SK-N-SH treated with all-trans-retinoic acid at 6 μM for 48 hours (cell line): ENCODE measurements around the gene NFAT5.
"Not testable (repeated sequence)": the region's sequence is repeated elsewhere in the genome, so short reads cannot be mapped to it uniquely, and the experiment has no call there.

Source experiments
- ATAC-seq: fragments of 200-7000 bp; cut with Tn5 transposase; 3 replicates; pipeline ENCODE4 v1.9.1; 2020; ENCODE audit warnings: mild to moderate bottlenecking, moderate library complexity
- ARNTL ChIP-seq: fragments of 450-650 bp; formaldehyde crosslinking; IDR thresholded peaks from 2 replicates; pipeline ENCODE4 v1.5.0; 2020; ENCODE audit warnings: low read depth, mild to moderate bottlenecking, moderate library complexity, borderline replicate concordance
- CSRNP3 ChIP-seq: fragments of 250-450 bp; sonication (Bioruptor Pico); IDR thresholded peaks from 2 replicates; pipeline ENCODE4 v1.5.1; 2021; ENCODE audit warnings: mild to moderate bottlenecking, moderate library complexity
- ISL1 ChIP-seq: fragments of 250-450 bp; sonication (Bioruptor Pico); IDR thresholded peaks from 2 replicates; pipeline ENCODE4 v2.1.2; 2022; ENCODE audit warnings: mild to moderate bottlenecking, moderate library complexity
- OSR1 ChIP-seq: fragments of 250-450 bp; sonication (Bioruptor Pico); IDR thresholded peaks from 2 replicates; pipeline ENCODE4 v1.8.0; 2022; ENCODE audit warnings: moderate library complexity, mild to moderate bottlenecking, inconsistent platforms
- PPARA ChIP-seq: fragments of 250-450 bp; sonication (Bioruptor Pico); IDR thresholded peaks from 2 replicates; pipeline ENCODE4 v1.5.0; 2020; ENCODE audit warnings: mild to moderate bottlenecking, borderline replicate concordance
- RARB ChIP-seq: fragments of 250-450 bp; sonication (Bioruptor Pico); IDR thresholded peaks from 2 replicates; pipeline ENCODE4 v1.8.0; 2021; ENCODE audit warnings: mild to moderate bottlenecking, moderate library complexity
- SNAI2 ChIP-seq: fragments of 250-450 bp; sonication (Bioruptor Pico); IDR thresholded peaks from 2 replicates; pipeline ENCODE4 v1.5.0; 2020; ENCODE audit warnings: mild to moderate bottlenecking, moderate library complexity
- TCF4 ChIP-seq: fragments of 250-450 bp; sonication (Bioruptor Pico); IDR thresholded peaks from 2 replicates; pipeline ENCODE4 v1.8.0; 2021; ENCODE audit warnings: mild to moderate bottlenecking, moderate library complexity, borderline replicate concordance
- TSHZ2 ChIP-seq: fragments of 250-450 bp; sonication (Bioruptor Pico); IDR thresholded peaks from 2 replicates; pipeline ENCODE4 v1.5.0; 2020; ENCODE audit warnings: mild to moderate bottlenecking, moderate library complexity
- ZC3H10 ChIP-seq: fragments of 250-450 bp; sonication (Bioruptor Pico); IDR thresholded peaks from 2 replicates; pipeline ENCODE4 v1.5.1; 2021; ENCODE audit warnings: mild to moderate bottlenecking, moderate library complexity
- ZFP30 ChIP-seq: fragments of 450-650 bp; formaldehyde crosslinking; IDR thresholded peaks from 2 replicates; pipeline ENCODE4 v1.5.0; 2022; ENCODE audit warnings: mild to moderate bottlenecking, moderate library complexity
- ZNF565 ChIP-seq: fragments of 450-650 bp; formaldehyde crosslinking; conservative IDR thresholded peaks from 2 replicates; pipeline ENCODE4 v1.5.0; 2020; ENCODE audit warnings: low read depth, mild to moderate bottlenecking, moderate library complexity
- ZNF70 ChIP-seq: fragments of 450-650 bp; formaldehyde crosslinking; IDR thresholded peaks from 2 replicates; pipeline ENCODE4 v1.5.0; 2020; ENCODE audit warnings: mild to moderate bottlenecking, moderate library complexity
- ZNF8 ChIP-seq: fragments of 450-650 bp; formaldehyde crosslinking; IDR thresholded peaks from 2 replicates; pipeline ENCODE4 v1.5.0; 2020; ENCODE audit warnings: mild to moderate bottlenecking, moderate library complexity
- TF ChIP-seq, protein P1 (sequence below): fragments of 250-450 bp; sonication (Bioruptor Pico); IDR thresholded peaks from 2 replicates; pipeline ENCODE4 v1.8.0; 2021; ENCODE audit warnings: low read depth, mild to moderate bottlenecking, moderate library complexity, borderline replicate concordance
- TF ChIP-seq, protein P2 (sequence below): fragments of 250-450 bp; sonication (Bioruptor Pico); IDR thresholded peaks from 2 replicates; pipeline ENCODE4 v1.5.1; 2020; ENCODE audit warnings: low read depth, mild to moderate bottlenecking, moderate library complexity

The NFAT5 gene, protein sequence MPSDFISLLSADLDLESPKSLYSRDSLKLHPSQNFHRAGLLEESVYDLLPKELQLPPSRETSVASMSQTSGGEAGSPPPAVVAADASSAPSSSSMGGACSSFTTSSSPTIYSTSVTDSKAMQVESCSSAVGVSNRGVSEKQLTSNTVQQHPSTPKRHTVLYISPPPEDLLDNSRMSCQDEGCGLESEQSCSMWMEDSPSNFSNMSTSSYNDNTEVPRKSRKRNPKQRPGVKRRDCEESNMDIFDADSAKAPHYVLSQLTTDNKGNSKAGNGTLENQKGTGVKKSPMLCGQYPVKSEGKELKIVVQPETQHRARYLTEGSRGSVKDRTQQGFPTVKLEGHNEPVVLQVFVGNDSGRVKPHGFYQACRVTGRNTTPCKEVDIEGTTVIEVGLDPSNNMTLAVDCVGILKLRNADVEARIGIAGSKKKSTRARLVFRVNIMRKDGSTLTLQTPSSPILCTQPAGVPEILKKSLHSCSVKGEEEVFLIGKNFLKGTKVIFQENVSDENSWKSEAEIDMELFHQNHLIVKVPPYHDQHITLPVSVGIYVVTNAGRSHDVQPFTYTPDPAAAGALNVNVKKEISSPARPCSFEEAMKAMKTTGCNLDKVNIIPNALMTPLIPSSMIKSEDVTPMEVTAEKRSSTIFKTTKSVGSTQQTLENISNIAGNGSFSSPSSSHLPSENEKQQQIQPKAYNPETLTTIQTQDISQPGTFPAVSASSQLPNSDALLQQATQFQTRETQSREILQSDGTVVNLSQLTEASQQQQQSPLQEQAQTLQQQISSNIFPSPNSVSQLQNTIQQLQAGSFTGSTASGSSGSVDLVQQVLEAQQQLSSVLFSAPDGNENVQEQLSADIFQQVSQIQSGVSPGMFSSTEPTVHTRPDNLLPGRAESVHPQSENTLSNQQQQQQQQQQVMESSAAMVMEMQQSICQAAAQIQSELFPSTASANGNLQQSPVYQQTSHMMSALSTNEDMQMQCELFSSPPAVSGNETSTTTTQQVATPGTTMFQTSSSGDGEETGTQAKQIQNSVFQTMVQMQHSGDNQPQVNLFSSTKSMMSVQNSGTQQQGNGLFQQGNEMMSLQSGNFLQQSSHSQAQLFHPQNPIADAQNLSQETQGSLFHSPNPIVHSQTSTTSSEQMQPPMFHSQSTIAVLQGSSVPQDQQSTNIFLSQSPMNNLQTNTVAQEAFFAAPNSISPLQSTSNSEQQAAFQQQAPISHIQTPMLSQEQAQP (N-terminal part only)

DNA sequence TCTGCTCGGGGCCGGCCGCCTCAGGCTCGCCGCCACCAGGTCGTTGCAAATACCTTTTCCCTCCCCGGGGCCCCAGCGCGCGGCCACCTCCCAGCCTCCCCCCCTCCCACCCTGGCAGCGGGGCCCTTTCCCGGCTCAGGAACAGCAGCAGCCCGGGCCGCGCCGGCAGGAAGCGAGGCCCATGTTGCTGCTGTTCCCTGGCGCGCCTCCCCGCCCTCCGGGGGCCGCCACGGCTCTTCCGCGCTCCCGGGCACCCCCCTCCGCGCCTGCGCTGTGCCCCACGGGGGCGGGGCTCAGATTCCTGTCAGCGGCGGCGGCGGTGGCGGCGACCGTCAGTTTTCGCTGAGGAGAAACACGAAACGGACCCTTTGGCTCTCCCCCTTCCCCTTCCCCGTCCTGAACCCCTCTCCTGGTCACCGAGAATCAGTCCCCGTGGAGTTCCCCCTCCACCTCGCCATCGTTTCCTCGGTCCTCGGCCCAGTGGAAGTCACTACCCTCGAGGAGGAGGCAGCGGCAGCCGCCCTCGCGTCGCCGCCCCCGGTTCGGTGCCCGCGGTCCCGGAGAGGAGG lies at the start of gene NFAT5:
Gene NFAT5 (plus strand): TSS at position 296 of the 569 bp plus-strand sequence. CDS start 336 bp downstream, outside the sequence.
- peak; percentile 84 for ATAC-seq
- TF ChIP-seq ZNF8 (CRISPR knock-in tag) (no peak), ZFP30 (CRISPR knock-in tag) (no peak), ZC3H10 (CRISPR knock-in tag) (no peak), OSR1 (CRISPR knock-in tag) (no peak)

DNA sequence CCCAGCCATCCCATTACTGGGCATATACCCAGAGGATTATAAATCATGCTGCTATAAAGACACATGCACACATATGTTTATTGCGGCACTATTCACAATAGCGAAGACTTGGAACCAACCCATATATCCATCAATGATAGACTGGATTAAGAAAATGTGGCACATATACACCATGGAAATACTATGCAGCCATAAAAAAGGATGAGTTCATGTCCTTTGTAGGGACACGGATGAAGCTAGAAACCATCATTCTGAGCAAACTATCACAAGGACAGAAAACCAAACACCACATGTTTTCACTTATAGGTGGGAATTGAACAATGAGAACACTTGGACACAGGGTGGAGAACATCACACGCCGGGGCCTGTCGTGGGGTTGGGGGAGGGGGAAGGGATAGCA lies 47.9 kb upstream of the NFAT5 start:
- not testable (repeated sequence) for ATAC-seq

DNA sequence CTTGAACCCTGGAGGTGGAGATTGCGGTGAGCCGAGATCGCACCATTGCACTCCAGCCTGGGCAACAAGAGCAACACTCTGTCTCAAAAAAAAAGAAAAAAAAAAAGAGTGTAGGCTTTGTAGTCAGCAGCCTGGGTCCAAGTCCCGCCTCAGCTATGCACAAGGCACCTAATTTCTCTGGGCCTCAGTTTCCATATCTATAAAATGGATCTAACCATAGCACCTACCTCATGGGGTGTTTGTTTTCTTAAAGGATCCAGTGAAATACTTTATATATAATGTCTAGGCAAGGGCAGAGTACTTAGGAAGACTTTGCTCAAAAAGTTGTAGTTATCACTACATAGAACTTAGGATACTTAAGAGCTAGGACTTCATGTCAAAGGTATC lies 45.4 kb upstream of the NFAT5 start:
- TF ChIP-seq ZC3H10 (CRISPR knock-in tag) (no peak), ZNF565 (no peak), TSHZ2 (CRISPR knock-in tag) (no peak), ISL1 (CRISPR knock-in tag) (no peak), ARNTL (CRISPR knock-in tag) (no peak), PPARA (CRISPR knock-in tag) (no peak)
- ATAC-seq = no peak

DNA sequence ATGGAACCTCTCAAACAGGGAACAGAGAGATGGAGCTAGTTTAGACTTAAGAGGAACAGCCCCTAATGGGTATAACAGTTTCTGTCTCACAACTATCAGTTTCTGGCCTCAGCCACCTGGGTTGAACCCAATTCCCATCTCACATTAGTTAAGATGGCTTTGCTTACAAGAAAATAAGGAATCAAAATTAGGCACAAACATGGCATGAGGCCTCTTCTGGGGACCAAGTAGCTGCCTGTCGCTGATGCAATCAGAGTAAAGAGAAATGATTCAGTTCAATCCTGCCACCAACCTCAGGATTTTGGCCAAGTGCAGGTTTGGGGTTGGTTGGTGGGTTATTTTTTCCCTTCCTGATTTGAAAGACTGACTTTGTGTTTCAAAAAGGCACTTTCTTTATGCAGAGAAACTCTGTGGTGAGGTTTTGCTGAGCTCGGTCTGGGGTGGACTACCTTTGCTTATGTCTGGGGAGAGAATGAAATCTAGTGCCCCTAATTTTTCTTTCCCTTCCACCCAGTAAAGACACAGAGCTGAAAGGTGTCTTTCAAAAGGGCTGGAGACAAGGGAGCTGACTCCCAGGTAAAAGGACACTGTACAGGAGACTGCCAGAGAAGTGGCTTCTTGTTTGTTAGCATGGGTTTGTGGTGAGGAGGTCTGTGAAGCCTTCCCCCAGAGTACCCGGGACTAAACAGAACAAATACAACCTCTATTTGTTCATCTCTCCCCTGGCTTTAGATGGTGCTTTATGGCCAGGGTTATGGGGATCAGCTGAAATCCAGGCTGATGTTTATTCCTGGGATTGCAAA lies 44.8 kb upstream of the NFAT5 start:
- no peak for TF ChIP-seq ZC3H10 (CRISPR knock-in tag)
- no peak for TF ChIP-seq SNAI2 (CRISPR knock-in tag)
- no peak; the same call in 2 of the 3 replicates for ATAC-seq

DNA sequence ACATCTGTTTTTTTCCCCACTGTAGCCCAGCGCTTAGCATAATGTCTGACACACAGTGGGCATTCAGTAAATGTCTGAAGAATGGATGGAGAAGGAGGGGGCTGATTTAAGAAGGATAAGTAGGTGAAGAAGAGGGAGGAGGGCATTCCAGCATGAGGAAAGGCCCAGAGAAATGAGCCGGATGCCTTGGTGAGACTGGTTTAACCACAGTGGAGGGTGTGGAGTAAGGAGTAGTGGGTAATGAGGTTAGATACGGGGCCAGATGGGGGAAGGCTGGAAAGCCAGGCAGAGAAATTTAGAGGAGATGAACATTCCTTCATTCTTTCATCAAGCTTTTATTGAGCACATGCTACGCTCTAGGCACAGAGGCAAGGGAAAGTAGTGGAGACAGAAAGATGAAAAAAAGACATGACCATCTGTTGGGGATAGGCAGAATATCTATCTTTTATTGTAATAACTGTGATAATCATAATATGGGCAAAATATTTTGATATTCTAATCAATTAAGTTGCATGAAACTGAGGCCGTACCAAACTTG lies 43.7 kb upstream of the NFAT5 start:
- no peak for ATAC-seq
- no peak for TF ChIP-seq ZC3H10 (CRISPR knock-in tag)
- TF ChIP-seq CSRNP3 (CRISPR knock-in tag) = no peak
- no peak for TF ChIP-seq ZNF70 (CRISPR knock-in tag)
- TF ChIP-seq SNAI2 (CRISPR knock-in tag) = no peak
- TF ChIP-seq PPARA (CRISPR knock-in tag) = no peak
- TF ChIP-seq, protein P1, sequence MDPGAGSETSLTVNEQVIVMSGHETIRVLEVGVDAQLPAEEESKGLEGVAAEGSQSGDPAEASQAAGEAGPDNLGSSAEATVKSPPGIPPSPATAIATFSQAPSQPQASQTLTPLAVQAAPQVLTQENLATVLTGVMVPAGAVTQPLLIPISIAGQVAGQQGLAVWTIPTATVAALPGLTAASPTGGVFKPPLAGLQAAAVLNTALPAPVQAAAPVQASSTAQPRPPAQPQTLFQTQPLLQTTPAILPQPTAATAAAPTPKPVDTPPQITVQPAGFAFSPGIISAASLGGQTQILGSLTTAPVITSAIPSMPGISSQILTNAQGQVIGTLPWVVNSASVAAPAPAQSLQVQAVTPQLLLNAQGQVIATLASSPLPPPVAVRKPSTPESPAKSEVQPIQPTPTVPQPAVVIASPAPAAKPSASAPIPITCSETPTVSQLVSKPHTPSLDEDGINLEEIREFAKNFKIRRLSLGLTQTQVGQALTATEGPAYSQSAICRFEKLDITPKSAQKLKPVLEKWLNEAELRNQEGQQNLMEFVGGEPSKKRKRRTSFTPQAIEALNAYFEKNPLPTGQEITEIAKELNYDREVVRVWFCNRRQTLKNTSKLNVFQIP (CRISPR knock-in tag) = no peak
- TF ChIP-seq ISL1 (CRISPR knock-in tag) = no peak
- TF ChIP-seq, protein P2, sequence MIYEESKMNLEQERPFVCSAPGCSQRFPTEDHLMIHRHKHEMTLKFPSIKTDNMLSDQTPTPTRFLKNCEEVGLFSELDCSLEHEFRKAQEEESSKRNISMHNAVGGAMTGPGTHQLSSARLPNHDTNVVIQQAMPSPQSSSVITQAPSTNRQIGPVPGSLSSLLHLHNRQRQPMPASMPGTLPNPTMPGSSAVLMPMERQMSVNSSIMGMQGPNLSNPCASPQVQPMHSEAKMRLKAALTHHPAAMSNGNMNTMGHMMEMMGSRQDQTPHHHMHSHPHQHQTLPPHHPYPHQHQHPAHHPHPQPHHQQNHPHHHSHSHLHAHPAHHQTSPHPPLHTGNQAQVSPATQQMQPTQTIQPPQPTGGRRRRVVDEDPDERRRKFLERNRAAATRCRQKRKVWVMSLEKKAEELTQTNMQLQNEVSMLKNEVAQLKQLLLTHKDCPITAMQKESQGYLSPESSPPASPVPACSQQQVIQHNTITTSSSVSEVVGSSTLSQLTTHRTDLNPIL (CRISPR knock-in tag) = no peak
- TF ChIP-seq ARNTL (CRISPR knock-in tag) = no peak
- no peak for TF ChIP-seq ZNF565
- no peak for TF ChIP-seq RARB (CRISPR knock-in tag)
- no peak for TF ChIP-seq TSHZ2 (CRISPR knock-in tag)
- TF ChIP-seq TCF4 (CRISPR knock-in tag) = no peak
